AG09319 (cell line): ENCODE data around the gene USP2.

ENCODE experiments used
- DNase-seq: peaks from one replicate; pipeline ENCODE4 v3.0.0-alpha.2; 2010; ENCODE audit warnings: low read depth; ENCODE audit errors: extremely low read depth
- CTCF ChIP-seq: IDR thresholded peaks from 2 replicates; pipeline ENCODE4 v1.5.1; 2011; ENCODE audit warnings: low read depth, mild to moderate bottlenecking, inconsistent platforms, low read length, moderate library complexity

USP2 gene

DNA sequence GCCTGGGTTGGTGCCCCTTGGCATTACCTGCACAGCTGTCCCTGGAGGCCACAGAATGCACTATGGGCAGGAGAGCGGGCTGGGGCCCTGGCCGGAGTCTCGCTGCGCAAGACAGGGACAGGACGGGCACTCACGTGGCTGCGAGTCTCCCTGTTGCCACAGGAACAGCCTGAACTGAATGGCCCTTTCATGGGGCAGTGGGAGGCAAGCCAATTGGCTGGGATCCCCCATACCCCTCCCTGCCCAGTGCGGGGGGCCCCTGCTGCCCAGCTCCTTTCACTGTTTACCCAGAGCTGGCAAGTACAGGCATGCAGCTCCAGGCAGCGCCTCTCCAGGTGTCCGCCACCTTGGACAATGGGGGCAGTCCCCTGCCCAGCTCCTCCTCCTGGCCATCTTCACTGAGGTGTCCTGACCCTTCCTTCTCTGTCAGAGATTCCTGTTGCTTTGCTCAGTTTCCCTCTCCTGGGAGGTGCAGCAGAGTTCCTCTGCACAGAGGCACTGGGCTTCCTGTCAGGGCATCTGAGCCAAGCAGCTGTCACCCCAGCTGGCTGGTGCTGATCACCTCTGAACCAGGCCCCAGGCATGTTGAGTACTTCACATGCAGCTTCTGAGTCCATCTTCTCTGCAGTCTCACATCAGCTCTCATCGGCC lies 5.2 kb downstream of the USP2 start:
- no peak for DNase-seq
- TF ChIP-seq CTCF = no peak

GRCh38 chr11:119375337-119376196 lies 5.9 kb downstream of the USP2 start:
- no peak for DNase-seq
- TF ChIP-seq CTCF = no peak

GRCh38 chr11:119374632-119375336 lies 6.7 kb downstream of the USP2 start:
- TF ChIP-seq CTCF = no peak
- no peak for DNase-seq

GRCh38 chr11:119373921-119374631 lies 7.4 kb downstream of the USP2 start:
- TF ChIP-seq CTCF = peak; percentile 93
- DNase-seq = no peak

DNA sequence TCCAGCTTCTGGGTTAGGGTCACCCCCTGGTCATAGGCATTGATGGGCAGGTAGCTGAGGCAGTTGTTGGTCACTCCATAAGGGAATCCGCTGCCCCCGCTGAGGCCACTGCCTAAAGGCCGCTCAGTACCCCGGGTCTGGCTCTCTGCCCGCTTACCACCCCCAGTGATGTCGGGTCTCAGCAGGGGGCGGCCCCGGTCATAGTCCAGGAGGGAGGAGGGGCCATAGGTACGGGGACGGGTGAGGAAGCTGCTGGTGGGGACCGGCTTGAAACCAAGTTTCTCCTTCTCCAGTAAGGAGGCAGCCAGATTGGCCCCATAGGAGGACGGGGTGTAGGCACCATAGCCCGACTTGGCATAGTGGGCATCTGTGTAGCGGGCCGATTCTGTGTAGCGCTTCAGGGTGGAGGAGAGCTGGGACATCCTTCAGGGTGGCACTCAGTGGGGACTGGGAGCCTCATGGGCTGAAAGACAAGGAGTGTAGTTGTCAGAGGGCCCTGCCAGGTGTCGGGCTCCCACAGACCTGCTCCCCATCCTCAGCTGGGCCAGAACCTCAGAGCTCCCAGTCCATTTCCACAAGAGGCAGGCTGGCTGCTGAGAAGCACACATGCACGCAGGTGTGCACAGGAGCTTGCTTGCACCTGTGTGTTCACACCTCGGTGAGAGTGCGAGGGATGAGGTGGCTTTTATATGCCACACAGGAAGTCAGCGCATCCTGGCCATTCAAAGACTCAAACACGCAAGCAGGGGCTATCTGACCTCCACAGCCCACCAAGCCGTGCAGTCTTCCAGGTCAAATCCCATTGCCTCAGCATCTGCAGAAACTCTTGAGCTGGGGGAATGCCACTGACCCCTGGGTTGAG lies 8.2 kb downstream of the USP2 start:
- no peak for TF ChIP-seq CTCF
- no peak for DNase-seq

DNA sequence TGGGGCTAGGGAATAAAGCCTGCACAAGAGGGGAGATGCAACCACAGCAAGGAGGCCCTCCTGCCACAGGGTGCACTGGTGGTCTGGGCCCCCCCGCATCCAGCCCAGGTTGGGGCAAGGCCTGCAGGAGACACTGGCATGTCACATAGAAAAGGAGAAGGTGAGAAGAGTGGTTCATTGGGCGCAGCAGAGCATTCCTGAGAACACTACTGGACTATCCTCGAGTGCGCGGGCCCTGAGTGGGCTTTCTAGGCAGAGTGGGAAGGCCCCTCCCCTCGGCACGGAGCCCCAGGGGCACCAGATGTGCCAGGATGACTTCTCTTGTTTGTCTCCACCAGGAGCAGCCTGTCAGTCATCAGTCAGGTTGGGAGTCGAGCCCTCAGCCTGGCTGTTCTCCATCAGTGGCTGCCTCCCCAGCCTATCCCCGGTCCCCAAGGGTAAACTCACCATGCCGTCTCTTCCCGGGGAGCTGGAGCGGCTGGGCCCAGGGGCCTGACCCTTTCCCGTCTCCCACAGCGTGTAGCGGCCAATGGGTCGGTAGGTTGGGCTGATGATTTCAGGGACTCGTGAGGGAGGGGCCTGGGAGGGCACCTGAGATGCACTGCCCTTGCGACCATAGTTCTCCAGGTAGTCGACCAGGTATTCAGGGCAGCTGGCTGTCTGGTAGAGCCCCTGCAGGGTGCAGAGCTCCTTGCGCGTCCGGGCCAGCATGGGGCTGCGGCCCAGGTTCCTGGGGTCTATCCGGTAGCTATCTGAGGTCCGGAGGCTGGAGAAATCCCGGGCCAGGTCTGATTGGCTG lies 9.0 kb downstream of the USP2 start:
- DNase-seq = no peak
- no peak for TF ChIP-seq CTCF
